GM19328 (cell line): Measurements from ENCODE around the gene NTF4.

Experiments used
- ATAC-seq: cut with Tn5 transposase; IDR thresholded peaks from one replicate; pipeline ENCODE4 v1.9.1; 2021; ENCODE audit warnings: mild to moderate bottlenecking, moderate library complexity; ENCODE audit not compliant: unreplicated experiment

Gene NTF4, protein sequence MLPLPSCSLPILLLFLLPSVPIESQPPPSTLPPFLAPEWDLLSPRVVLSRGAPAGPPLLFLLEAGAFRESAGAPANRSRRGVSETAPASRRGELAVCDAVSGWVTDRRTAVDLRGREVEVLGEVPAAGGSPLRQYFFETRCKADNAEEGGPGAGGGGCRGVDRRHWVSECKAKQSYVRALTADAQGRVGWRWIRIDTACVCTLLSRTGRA

GRCh38 chr19:49064768-49065611 lies at the start of gene NTF4:
NTF4 (minus strand) TSS chr19:49064818; CDS start chr19:49061997, 2,821 bp downstream.
- no peak for ATAC-seq

GRCh38 chr19:49113762-49114629 lies 49.4 kb upstream of the NTF4 start, which contains the start of gene LIN7B:
LIN7B (plus strand) TSS chr19:49114370; CDS start chr19:49114405, 35 bp downstream.
- ATAC-seq = peak; percentile 43

GRCh38 chr19:49111218-49111998 lies 46.8 kb upstream of the NTF4 start:
- ATAC-seq = no peak

GRCh38 chr19:49110567-49110966 lies 45.9 kb upstream of the NTF4 start:
- no peak for ATAC-seq

- no peak for ATAC-seq
Observed at GRCh38 chr19:49109569-49110233, 45.1 kb upstream of the NTF4 start.

GRCh38 chr19:49109051-49109450 lies 44.4 kb upstream of the NTF4 start:
- ATAC-seq = no peak

DNA sequence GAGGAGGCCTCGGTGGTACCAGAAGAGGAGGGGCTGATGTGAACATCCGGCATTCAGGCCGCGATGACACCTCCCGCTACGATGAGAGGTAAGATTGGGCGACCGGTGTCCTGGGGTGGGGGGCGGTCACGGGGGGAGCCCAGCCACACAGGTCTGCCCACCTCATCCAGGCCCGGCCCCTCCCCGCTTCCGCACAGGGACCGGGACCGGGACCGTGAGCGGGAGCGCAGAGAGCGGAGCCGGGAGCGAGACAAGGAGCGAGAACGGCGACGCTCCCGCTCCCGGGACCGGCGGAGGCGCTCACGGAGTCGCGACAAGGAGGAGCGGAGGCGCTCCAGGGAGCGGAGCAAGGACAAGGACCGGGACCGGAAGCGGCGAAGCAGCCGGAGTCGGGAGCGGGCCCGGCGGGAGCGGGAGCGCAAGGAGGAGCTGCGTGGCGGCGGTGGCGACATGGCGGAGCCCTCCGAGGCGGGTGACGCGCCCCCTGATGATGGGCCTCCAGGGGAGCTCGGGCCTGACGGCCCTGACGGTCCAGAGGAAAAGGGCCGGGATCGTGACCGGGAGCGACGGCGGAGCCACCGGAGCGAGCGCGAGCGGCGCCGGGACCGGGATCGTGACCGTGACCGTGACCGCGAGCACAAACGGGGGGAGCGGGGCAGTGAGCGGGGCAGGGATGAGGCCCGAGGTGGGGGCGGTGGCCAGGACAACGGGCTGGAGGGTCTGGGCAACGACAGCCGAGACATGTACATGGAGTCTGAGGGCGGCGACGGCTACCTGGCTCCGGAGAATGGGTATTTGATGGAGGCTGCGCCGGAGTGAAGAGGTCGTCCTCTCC lies 43.2 kb upstream of the NTF4 start:
- ATAC-seq = no peak

DNA sequence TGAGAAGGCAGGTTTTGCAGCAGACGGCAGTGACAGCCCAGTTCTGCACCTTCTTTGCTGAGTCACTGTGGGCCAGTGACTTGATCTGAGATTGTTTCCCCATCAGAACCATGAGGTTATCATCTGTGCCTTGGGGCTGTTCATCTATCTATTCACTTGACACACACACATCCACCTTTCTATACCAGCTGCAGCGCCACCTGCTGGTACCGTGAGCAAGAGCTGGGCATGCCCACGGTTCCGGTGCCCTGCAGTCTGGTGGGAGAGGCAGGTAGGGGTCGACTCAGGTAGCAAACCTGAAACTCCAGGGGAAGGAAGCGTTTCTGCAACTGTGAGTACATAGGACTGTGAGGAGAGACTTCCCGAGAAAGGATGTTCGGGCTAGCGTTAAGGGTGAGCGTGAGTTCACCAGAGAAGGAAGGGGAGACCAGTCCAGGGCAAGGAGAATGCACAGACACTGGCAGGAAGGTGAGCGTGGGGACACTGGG lies 42.1 kb upstream of the NTF4 start:
- no peak for ATAC-seq

DNA sequence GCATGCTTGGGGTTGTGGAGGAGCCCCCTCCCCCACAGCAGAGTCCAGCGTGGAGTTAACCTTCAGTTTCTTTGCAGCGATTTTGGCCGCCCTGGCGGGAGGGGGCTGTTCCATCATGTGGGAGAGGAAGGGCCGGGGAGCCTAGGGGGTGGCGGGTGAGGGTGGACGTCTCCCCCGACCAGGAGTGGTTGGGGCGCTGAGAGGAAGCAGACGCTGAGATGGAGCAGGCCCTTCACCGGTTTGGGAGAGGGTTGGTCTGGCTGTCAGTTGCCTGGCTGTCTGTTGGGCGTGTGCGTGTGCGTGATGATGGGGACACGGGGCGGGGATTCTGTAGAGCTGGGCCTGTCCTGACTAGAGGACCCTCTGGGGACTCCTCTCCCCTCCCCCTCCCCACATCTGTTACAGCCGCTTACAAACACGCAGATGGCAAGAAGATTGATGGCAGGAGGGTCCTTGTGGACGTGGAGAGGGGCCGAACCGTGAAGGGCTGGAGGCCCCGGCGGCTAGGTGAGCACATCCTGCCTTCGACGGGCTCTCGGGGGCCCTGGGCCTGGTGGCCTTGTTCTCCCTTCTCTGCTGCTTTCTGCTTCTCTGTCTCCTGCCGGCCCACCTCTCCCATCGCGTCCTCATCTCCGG lies 39.7 kb upstream of the NTF4 start:
- ATAC-seq = no peak

DNA sequence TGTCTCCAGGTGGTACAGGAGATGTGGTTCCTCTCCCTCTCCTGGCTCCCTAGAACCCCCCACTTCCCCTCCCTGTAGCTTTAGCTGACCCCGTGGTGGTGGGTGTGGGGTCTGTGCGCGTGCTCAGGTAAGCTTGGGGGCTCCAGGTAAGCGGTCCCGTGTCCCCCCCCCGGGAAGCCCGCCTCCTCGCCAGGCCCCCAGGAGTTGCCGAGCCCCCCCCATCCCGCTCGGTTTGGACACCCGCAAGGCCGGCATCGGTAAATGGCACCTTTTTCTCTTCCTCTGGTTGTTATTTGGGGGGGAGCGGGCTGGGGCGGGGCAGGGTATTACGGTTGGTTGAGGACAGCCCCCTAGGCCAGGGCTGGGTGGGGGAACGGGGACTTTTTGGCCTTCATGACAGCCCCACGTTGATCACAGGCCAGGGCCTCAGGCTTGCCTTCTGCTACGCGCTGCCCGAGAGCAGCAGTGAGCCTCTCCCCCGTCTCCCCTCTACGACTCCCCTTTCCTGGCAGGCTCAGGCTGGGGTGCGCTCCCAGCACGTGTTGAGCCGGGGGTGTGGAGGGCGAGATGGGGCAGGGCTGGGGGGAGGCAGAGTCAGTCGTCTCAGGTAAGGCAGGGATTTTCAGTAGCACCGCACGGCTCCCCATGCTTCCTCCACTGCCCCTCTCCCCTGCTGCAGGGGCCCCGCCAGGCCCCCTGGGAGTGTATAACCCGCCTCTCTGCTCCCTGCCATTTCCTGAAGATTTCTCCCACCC lies 38.9 kb upstream of the NTF4 start:
- no peak for ATAC-seq

DNA sequence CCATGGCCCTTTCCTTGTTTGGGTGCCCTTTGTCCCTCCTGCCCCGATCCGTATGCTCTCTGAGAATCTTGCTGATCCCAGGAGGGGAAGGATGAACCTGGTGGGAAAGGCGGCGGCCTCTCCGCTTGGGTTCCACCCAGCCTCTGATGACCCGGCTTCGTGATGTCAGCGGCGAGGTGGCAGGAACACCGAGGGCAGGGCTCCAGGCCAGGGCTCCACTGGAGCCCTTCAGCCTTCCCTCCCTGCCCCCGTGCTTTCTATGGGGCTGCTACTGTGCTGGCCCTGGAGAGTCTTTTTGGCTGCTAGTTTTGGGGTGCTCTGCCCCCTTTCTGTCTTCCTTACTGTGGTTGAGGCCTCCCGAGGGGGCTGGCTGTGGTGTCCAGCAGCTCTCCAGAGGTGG lies 37.7 kb upstream of the NTF4 start:
- no peak for ATAC-seq

GRCh38 chr19:49101160-49101559 lies 36.5 kb upstream of the NTF4 start:
- ATAC-seq = no peak

DNA sequence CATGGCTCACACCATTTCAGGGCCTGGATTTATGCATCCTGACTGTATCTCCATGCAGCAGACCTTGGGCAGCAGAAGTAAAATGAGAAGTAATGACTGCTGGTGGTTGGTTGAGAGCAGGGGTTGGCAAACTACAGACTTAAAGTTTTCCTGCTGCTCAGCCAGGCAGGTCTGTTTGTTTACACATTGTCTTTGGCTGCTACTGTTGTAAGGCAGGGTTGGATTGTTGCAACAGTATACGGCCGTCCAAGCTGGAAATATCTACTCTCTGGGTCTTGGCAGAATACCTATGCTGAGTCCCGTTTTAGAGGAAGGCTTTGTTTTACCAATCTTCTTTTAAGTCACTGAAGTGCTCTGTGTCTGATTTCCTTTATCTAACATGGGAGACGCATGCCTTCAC lies 34.2 kb upstream of the NTF4 start:
- no peak for ATAC-seq

DNA sequence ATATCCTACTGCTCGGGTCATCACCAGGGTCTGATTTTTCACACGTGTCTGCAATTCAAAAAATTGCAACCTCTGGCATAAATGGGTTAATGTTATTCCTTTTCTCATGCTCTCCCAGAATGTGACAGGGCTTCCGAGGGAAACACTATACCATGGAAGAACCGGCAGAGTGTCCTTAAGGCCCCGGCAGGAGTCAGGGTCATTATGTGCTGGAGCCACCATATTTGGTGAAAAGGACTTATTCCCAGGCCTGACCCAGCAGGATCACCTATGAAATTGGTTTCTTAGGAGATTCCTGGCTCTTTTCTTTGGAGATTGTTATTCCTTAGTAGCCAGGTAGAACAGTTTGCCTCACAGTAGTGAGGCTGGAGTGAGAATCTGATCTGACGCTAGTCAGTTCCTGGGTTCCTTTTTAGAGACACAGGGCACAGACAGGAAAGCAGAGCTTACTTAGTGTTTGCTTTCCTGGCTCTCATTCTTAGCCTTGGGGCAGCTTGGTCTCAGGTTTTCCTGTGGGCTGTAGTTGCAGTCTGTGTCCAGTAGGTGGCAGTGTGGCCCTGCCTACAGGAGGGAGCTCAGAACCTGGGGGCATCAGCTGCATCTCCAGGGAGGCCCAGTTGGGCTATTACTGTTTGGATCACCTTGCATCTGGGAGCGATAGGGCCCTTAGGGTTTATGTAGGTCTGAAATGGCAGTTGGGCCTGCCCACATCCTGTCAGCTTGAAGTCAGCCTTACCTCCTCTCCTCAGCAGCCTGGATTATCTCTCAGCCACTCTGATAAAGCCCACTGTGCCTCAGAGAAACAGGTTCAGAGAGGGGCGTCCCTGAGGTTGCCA lies 33.1 kb upstream of the NTF4 start:
- no peak for ATAC-seq

GRCh38 chr19:49094505-49095482 lies 30.2 kb upstream of the NTF4 start:
- no peak for ATAC-seq

DNA sequence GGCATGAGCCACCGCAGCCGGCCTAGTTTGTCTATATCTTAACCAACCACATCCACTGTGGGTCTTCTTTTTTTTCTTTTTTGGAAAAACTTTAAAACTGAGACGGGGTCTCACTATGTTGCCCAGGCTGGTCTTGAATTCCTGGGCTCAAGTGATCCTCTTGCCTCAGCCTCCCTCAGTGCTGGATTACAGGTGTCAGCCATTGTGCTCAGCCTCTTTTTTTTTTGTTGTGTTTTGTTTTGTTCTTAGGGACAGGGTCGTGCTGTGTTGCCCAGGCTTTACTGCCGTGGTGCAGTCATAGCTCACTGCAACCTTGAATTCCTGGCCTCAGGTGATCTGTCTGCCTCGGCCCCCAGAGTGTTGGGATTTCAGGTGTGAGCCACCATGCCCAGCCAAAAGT lies 28.1 kb upstream of the NTF4 start:
- ATAC-seq = no peak
